Measurements from ENCODE around the gene AJUBA. TPM values are rescaled to one million over a fixed set of nuclear protein-coding genes. Genes with fewer than 3 reads are reported as not detected.

Gene AJUBA
- 38.8 to 43.7 TPM (median 40.1 TPM) in 5 replicates for total RNA-seq (2022; extraction: Qiagen RNA extraction; ENCODE audit: low read depth)

DNA sequence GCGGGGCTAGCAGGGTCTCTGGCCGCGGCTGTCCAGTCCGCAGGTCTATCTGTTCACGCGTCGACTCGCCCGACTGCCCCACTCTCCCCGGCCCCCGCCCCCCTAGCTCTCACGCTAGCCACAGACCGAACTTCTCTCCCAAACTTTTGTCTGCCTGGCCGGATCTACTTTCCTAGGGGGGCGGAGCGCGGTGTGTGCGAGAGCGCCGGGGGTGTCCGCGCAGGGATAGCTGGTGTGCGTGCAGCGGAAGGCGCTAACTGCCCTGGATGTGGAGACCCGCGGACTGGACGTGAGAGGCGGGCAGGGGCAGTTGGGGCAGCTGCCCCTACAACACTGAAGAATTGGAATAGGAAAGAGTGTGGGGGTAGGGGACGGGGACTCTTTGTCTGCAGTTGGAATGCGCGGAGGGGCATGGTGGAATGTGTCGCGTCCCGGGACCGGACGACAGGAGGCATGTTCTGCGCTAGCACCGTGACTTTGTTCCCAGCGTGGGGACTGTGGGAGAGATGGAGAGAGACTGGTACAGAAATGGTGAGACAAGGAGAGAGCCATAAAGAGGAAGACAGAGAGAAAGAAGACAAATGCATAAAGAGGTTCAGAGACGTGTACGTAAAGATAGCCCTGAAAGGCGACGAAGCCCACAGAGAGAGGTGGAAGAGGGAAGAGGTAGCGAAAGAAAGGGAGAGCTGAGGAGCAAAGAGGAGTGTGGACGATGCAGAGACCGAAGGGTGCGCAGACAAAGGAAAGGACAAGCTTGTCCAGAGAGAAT, at the start of gene AJUBA:
AJUBA (minus strand) TSS at position 75 of the 769 bp plus-strand sequence. CDS start 285 bp downstream, outside the sequence.

DNA sequence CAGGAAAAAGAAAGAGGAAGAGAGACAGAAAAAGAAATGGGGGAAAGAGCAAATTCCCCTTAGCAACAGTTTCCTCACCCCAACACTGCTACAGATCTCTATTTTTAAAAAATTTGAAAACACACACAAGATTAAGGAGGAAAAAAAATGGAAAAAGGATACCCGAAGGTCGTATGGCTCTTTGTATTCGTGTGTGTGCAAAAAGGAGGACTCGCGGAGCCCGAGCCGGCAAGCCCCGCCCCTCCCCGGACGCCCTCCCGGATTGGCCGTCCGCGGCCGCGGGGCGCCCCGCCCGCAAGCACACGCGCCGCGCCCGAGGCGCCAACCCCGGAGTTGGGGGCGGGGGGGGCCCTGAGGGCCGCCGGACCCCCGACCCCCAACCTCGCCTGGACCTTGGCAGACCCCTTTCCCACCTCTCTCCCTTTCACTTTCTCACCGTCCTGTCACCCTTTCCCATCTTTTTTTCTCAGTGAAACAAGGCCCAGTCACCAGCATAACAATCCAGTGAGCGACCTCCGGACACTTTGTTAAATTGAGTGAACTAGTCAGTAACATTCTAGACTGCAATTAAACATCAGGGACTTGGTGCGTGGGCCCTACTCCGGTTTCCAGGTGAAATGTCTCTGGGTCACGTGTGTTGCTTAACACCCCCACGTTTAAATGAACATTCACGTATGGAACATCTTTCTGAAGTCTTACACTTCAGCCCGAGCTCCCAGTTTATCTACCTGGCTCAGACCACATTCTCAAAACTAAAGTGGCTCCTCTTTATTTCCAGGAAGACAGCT, 27.8 kb upstream of the AJUBA start, which contains the start of gene C14orf93:
C14orf93 (minus strand) TSS at position 205 of the 788 bp plus-strand sequence. CDS start 11,120 bp downstream, outside the sequence.

DNA sequence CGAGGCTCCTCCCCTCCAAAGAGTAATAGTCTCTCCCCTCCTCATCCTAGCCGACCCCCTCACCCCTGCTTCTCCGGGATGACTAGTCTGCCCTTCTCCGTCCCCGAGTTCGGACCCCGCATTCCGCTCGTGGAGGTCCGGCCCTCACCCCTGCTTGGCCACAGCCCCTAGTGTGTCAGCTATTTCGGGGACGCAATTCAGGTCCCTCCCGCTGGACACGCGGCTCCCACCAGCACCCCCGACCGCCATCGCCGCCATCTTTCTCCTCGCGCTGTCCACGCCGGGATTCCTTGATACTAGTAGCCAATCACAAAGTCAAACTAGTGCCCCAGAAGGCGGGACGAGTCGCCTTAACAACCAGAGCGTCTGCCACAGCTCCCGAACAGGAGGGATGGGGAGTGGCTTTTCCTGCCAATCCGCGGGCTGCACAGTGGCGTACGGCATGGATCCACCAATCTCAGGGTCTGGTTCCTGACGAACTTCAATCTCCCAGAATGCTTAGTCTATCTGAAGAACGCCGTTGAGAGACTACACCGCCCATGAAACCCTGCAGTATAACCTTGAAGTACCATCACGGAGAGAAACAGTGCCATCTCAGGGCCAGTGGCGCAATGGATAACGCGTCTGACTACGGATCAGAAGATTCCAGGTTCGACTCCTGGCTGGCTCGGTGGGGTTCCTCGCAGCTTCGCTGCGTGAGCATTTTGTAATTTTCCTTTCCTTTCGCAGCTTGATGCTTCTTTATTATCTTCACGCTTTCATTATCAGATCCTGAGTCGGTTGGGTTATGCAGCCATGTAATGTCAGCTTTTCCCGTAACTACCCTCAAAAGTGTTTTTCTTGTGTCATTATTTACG, 53.0 kb downstream of the AJUBA start, which contains the start of gene PRMT5:
PRMT5 (minus strand) TSS at position 273 of the 857 bp plus-strand sequence; CDS start at position 258, 15 bp downstream.

Other genes with a start within 250 kb of the AJUBA start
- gene OXA1L, start 215.9 kb downstream of the AJUBA start, total RNA-seq (2022; extraction: Qiagen RNA extraction; ENCODE audit: low read depth): 147 to 168 TPM (median 162 TPM) in 5 replicates
- 10.1 to 16.0 TPM (median 14.5 TPM) in 5 replicates for gene SLC7A7, start 167.1 kb downstream of the AJUBA start, total RNA-seq (2022; extraction: Qiagen RNA extraction; ENCODE audit: low read depth)
- 149 to 241 TPM (median 211 TPM) in 5 replicates for gene MRPL52, start 152.7 kb downstream of the AJUBA start, total RNA-seq (2022; extraction: Qiagen RNA extraction; ENCODE audit: low read depth)
- 0.37 to 0.94 TPM (median 0.74 TPM) in 5 replicates for gene MMP14, start 146.0 kb downstream of the AJUBA start, total RNA-seq (2022; extraction: Qiagen RNA extraction; ENCODE audit: low read depth)
- 59.9 to 82.8 TPM (median 72.1 TPM) in 5 replicates for gene LRP10, start 110.8 kb downstream of the AJUBA start, total RNA-seq (2022; extraction: Qiagen RNA extraction; ENCODE audit: low read depth)
- 0.22 to 0.46 TPM (median 0.37 TPM) in 5 replicates for gene REM2, start 99.3 kb downstream of the AJUBA start, total RNA-seq (2022; extraction: Qiagen RNA extraction; ENCODE audit: low read depth)
- gene RBM23, start 63.4 kb downstream of the AJUBA start, total RNA-seq (2022; extraction: Qiagen RNA extraction; ENCODE audit: low read depth): 58.1 to 70.5 TPM (median 63.1 TPM) in 5 replicates
- 103 to 161 TPM (median 122 TPM) in 5 replicates for gene PRMT5, start 53.2 kb downstream of the AJUBA start, total RNA-seq (2022; extraction: Qiagen RNA extraction; ENCODE audit: low read depth)
- 35.0 to 41.1 TPM (median 36.9 TPM) in 5 replicates for gene HAUS4, start 25.5 kb downstream of the AJUBA start, total RNA-seq (2022; extraction: Qiagen RNA extraction; ENCODE audit: low read depth)
- gene C14orf93, start 27.6 kb upstream of the AJUBA start, total RNA-seq (2022; extraction: Qiagen RNA extraction; ENCODE audit: low read depth): 3.5 to 4.2 TPM (median 3.8 TPM) in 5 replicates
- gene PSMB5, start 52.3 kb upstream of the AJUBA start, total RNA-seq (2022; extraction: Qiagen RNA extraction; ENCODE audit: low read depth): 311 to 330 TPM (median 317 TPM) in 5 replicates
- gene PSMB11, start 59.7 kb upstream of the AJUBA start, total RNA-seq (2022; extraction: Qiagen RNA extraction; ENCODE audit: low read depth): not detected in 5 replicates
- gene CDH24, start 75.0 kb upstream of the AJUBA start, total RNA-seq (2022; extraction: Qiagen RNA extraction; ENCODE audit: low read depth): 2.7 to 5.9 TPM (median 5.0 TPM) in 5 replicates
- gene ACIN1, start 112.6 kb upstream of the AJUBA start, total RNA-seq (2022; extraction: Qiagen RNA extraction; ENCODE audit: low read depth): 98.6 to 112 TPM (median 108 TPM) in 5 replicates
- gene C14orf119, start 113.0 kb upstream of the AJUBA start, total RNA-seq (2022; extraction: Qiagen RNA extraction; ENCODE audit: low read depth): 79.6 to 113 TPM (median 107 TPM) in 5 replicates
- gene CIROP, start 122.4 kb upstream of the AJUBA start, total RNA-seq (2022; extraction: Qiagen RNA extraction; ENCODE audit: low read depth): not detected in 5 replicates
- not detected in 5 replicates for gene CEBPE, start 136.7 kb upstream of the AJUBA start, total RNA-seq (2022; extraction: Qiagen RNA extraction; ENCODE audit: low read depth)
- 0.27 to 0.80 TPM (median 0.55 TPM) in 5 replicates for gene SLC7A8, start 201.1 kb upstream of the AJUBA start, total RNA-seq (2022; extraction: Qiagen RNA extraction; ENCODE audit: low read depth)